ENCODE measurements around the gene CBX5.

- no peak for TF ChIP-seq CTCF (IDR thresholded peaks at IDR 0.05)
- TF ChIP-seq POLR2A (IDR thresholded peaks at IDR 0.05) = no peak
Measured at GRCh38 chr12:54328595-54329337, 48.8 kb upstream of the CBX5 start.

Data from ovary (tissue), 3 donors.